Stimulated activated CD4-positive, alpha-beta T cell treated with anti-CD3 and anti-CD28 coated beads, Interleukin-15, amount 100 ng/mL, for 1 hour (primary cell): ENCODE data around the gene C9orf85.
"Not testable (repeated sequence)": the region's sequence is repeated elsewhere in the genome, so short reads cannot be mapped to it uniquely, and the experiment has no call there.

Experiments
- DNase-seq, 2 donors: peaks; one replicate each; pipeline ENCODE4 v3.0.0-alpha.2; 2020; ENCODE audit warnings: low read depth in 1 of 2, low spot score in 1 of 2

Gene C9orf85

DNA sequence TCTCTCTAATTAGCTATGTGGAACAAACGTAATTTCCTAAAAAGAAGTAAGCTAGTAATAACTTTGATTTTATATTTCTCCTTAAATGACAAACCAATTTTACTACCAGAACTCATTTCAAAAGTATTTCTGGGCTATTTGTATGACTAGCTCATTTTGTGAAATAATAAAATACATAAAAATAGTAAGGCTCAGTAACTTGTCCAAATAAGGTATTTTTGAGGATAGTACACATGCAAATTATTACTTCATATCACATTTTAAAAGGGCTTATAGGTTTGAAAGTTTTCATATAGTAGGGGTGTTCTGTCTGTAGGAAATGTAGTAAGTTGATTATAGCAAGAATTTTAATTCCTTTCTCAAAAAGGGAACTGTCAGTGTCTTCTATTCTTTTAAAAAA is 26.5 kb downstream of the C9orf85 start:
- DNase-seq, result no peak

DNA sequence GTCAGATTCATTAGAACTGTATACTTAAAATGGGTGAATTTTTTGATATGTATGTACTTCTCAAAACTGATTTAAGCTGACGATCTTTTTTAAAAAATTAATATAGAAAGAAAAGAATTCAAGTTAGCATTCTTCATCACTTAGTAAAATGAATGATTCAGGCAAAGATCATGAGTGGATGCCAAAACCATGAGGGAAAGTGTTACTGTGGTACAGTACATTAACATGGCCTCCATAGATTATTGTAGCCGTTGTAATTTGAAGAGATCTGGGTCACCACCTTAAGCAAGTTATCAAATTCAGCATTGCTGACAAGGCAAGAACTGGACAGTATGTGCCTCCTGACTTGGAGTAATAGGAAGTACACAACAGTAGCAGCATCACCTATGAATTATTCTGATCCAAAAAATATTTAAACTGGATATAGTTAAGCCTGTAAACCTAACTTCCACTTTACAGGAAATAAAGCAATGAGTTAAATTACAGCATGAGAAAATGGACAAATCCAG is 29.7 kb downstream of the C9orf85 start:
- no peak for DNase-seq

DNA sequence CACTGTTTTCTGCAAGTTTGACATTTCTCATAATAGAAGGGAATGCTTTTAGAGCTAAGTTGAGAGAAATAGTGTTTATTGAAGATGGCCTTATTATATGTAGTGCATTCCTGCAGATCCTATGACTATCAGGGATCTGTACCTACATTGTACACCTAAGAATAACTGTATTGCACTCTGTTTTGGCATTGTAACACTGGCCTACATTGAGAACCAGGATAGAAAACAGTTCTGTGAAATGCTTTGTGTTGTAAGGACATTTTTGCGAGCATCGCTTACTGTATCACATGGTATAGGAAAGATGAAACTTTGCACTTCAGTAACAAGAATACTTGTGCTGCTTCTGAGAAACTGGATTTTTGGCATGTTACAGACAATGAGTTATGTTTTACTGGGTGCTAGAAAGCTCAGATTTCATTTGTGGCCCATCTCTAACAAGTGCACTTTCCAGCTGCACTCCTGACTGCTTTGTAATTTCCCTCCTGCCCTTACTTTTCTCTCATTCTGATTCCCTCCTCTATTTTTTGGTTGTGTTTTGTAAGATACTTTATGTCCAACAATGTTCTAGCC is 30.6 kb downstream of the C9orf85 start:
- no peak for DNase-seq

DNA sequence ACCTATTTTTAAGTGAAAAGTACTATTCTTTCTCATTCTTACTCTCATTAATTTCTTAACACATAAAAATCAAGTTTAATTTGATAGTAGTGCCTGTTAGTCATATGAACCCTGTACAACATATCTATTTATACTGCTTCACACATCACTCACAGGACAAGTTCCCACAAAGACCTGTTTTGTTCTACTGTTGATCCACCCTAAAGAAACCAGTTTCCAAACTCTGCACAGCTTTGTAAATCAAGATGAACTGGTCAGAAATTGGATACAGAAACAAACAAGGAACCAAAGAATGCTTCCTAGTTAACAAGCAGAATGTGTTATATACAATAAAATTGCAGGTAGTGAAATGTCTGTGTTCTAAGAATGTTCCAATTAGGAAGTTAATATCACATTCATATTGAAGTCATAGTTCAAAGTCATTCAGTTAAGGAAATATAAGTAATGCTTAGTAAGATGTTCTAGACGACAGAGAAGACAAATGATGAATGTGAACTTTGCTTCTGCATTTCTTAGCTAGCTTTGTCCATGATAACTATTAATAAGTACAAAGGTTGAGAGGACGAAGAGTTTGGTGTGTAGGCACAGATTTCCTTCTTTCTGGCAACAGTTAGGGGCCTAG is 33.4 kb downstream of the C9orf85 start:
- DNase-seq, result no peak

DNA sequence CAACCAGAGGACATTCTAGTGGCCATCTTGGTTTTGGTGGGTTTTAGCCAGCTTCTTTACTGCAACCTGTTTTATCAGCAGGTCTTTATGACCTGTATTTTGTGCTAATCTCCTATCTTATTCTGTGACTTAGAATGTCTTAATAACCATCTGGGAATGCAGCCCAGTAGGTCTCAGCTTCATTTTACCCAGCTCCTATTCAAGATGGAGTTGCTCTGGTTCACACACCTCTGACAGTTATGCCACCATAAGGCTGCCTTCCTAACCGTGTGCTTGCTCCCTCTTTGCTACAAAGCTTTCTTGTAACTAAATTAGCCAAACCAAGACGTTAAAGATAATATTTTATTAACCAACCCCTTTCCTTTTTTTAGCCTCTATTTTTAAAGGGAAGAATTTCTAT is 43.2 kb downstream of the C9orf85 start:
- not testable (repeated sequence) for DNase-seq

DNA sequence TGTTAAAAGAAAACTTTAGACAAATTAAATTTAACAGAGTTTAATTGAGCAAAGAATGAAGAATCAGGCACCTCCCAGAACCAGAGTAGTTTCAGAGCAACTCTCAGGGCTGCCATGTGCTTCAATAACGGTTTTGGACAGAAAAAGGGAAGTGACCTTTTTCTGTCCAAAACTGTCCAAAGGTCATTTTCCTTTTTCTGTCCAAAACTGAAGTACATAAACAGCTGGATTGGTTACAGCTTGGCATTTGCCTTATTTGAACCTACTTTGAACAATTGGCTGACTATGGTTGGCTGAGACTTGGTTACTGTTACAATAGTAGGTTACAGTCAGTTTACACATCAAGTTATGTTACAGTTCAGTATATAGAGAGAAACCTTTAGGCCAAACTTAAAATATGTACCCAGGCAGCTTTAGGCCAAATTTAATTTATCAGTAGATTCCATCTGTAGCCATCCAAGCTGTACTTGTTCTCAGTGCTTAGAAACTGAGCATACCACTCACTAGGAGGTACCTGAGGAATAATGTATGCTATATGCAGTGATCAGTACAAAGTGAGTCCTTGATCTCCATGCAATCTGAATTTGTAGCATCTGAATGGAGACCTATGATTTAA is 44.0 kb downstream of the C9orf85 start:
- no peak for DNase-seq

DNA sequence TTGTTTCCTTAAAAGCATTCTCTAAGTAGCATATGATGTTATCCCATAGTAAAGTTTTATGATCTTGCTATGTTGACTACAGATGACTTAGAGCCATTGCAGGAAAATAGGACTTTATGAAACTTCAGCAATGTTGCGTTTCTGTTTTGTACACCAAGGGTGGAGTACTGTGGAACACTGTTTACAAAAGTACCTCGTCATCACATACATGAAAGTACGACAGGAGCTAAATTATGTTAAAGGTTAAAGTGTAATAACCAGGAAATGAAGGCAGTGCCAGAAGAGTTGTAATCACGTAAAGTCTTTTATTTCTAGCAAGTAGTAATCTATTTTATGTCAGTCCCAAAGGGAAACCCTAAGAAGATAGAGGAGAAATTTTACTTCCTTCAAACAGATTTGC is 50.9 kb downstream of the C9orf85 start:
- DNase-seq, result no peak

DNA sequence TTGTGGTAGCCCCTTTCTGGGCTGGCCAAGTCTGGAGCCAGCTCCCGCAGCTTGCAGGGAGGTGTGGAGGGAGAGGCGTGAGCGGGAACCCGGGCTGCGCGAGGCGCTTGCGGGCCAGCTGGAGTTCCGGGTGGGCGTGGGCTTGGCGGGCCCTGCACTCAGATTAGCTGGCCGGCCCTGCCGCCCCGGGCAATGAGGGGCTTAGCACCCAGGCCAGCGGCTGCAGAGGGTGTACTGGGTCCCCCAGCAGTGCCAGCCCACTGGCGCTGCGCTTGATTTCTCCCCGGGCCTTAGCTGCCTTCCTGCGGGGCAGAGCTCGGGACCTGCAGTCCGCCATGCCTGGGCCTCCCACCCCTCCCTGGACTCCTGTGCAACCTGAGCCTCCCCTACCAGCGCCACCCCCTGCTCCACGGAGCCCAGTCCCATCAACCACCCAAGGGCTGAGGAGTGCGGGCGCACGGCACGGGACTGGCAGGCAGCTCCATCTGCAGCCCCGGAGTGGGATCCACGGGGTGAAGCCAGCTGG is 52.1 kb downstream of the C9orf85 start:
- DNase-seq, result not testable (repeated sequence)

DNA sequence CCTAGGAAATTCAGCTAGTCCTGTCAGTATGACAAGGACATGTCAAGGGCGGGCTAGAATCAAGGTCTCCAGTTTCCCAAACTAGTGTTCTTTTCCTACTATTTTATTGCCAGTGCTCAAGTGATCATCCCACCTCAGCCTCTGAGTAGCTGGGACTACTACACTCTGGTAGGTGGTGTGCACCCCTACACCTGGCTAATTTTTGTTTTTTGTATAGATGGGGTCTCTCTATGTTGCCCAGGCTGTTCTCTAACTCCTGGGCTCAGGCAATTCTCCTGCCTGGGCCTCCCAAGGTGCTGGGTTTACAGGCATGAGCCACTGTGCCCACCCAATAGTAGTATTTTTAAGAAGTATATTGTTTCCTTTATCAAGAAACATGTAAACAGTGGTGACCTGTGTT is 54.0 kb downstream of the C9orf85 start:
- no peak for DNase-seq

DNA sequence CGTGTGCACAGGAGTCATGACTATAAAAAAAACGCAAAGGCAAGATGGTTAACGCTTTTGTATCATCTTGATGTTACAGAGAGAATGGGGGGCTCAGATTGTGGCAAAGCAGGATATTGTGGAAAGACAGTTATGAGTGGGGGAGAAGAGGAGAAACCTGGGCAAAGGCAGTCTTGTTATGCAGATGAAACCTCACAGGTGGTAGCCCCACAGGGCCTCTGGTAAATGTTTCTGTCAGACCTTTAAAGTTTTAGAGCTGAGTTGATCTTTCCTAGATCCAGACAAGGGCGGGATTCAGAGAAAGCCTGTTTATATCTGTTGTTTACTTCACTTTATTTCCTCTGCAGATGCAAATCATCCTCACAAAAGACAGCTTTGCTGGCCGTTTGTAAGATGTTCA is 55.2 kb downstream of the C9orf85 start:
- no peak for DNase-seq

DNA sequence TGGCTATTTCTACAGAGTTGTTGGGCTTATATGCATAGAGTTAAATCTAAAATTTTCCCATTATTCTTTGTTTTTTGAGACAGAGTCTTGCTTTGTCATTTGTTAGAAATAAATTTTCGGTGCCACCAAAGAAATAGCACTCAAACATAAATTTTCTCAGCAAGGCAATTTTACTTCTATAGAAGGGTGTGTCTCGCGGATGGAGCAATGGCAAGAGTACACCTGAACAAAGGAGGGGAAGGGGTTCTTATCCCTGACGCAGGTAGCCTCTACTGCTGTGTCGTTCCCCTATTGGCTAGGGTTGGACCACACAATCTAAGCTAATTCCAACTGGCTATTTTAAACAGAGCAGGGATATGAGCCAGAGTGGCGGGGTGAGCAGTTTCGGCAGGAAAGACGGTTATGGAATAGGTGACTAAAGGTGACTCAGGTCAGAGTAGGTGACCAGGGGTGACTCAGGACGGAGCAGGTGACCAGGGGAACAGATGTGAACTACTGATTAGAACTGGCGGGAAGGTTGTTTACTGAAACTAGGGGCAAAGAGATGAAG is 57.2 kb downstream of the C9orf85 start:
- DNase-seq, result no peak

DNA sequence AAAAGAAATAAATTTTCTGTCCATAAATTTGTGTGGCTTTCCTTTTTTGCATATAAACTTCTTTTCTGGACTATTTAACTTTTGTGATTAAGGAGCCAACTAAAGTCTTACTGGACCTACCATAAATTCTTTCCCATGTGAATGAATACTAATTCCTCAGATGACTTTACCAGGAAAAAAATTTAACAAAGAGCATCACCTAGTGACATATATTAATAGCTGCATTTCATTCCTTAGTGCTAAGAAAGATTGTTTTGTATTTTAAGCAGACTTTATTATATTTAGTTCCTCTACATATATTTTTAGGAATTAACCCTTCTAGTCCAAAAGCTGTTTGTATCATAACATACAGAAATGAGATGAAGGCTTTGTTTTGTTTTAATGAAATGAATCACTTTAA is 64.4 kb downstream of the C9orf85 start:
- no peak for DNase-seq

DNA sequence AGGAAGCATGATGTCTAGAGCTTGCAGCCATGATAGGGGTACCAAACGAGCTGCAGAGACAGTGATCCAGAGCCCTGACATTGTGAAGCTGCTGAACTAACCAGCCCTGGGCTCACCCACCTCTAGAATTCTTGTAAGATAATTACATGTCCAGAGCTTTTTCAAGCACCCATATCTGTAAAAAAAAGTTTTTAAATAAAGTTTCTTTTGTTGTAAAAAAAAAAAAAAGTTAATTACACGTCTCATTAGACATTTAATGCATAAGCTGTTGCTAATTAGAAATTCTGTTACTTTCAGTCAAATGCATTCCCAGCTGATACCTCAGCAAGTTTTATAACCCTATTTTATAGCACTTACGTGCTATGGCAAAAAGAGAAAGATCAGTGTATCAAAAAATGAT is 65.6 kb downstream of the C9orf85 start:
- no peak for DNase-seq

DNA sequence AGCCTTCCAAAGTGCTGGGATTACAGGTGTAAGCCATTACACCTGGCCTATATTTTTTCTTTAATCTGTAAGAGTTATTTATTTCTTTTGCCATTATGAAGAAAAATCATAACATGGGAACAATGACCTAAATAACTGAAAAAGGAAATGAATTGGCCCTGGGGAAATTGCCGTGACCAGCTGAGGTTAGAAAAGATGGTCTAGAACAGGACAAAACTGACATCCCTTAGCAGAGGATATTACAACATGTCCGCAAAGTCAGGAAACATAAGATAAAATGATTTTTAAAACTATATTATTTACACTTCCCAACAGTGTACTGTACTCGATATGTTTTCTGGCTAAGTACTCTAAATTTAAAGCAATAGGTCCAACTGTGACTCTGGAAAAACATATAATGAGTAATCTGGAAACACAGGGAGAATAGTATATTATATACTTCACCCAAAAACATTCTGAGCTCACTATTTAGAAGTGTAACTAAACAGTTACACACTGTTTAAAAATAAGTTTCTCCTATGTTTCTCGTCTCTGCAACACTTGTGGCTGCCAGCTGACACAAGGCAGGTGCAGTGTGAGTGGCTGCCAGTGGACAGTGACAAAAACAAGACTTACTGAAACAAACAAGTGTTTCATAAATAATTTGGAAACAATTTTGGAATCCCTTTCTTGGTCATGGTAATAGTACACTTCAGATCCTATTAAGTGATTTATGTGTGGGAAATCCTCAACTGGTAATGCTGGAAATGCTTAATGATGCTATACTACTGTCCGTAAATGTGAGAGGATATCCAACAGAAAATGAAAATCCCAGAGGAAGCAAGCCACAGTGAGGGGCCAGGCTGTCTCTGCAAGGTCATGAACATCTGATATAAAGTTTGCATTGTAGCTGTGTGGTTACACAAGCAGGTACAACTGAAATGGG is 69.1 kb downstream of the C9orf85 start:
- no peak for DNase-seq

DNA sequence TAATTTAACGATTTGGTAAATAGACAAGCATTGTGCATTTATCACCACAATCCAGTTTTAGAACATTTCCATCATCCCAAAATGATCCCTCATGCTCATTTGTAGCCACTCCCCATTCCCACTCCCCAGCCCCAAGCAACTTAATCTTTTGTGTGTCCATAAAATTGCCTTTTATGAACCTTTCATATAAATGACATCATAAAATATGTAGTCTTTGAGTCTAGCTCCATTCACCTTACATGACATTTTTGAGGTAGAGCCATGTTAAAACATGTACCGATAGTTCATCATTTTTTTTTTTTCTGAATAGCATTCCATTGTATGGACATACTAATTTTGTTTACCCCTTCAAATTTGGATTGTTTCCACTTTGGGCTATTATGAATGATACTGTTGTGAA is 70.5 kb downstream of the C9orf85 start:
- DNase-seq, result no peak

DNA sequence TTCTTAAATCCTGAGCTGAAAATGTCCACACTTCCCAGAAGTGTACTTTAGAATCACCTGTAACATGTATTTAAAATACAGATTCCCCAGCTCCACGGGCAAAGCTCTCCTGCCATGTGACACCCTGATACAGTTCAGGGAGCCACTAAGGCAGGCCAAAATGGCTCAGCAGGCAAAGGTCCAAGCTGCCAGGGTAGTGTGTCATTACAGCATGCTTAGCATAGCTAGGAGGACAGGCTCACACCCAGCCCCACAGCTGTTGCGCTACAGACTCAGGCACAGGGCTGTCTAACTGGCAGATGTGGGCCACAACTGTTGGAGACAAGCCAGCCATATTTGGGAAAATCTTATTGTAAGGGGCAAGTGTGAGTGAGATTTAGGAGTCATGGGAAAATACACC is 73.0 kb downstream of the C9orf85 start:
- no peak for DNase-seq

DNA sequence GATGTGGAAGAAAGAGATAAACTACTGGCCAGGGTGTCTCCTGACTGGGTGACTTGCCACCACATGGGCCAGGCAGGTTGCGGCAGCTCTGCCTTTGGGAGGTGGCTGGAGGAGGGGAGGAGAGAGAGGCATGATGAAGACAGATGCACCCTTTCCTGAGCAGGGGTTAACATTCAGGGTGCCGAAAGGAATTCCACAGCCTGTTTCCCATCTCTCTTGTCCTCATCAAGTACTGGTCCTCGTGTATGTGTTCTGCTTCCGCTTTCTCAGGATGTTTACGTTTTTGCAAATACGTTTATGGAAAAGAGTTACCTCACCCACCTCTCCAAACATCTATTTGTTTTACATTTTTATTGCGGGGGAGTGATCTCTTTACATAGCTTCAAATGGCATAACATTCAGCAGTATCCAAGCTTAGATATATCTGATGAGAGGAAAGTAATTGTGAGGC is 73.4 kb downstream of the C9orf85 start:
- DNase-seq, result no peak

DNA sequence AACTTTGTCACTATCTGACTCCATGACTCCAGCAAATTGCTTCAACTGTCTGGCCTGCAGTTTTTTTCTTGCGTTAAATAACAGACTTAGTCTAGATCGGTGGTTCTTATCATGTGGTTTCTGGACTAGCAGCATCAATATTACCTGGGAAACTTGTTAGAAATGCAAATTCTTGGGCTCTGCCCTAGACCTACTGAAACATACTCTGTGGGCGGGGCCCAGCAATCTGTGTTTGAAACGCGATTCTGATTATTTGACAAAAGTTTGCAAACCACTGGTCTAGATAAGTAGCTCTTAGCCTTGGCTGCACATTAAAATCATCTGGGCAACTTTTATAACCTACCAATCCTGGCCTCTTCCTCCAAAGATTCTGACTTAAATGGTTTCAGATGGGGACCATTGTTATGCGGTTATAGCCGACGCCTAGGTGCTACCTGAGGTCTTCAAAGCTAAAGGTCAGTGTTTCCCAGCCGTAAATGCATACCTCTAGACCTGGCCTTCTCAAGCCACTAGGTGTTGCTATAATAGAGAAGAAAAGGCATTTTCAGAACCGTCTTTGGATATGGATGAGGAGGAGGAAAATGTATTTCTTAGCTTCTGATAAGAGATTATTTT is 74.0 kb downstream of the C9orf85 start:
- no peak for DNase-seq

DNA sequence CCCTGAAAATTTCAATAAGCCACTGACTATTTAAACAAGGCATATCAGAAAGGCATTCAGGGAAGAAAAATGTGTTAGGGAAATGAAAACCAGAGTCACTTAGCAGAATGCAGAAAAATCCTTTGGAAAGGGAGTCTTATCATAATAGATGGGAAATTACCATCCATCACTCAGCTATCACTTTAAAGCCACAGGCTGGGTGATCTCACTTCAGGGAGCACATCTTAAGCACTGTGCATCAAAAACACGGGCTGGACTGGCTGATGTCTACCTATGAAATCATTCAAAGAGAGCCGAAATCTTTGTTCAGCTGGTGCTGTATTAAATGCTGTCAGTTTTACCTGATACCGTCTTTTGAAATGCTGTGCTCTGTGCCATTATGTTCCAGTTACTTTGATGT is 75.5 kb downstream of the C9orf85 start:
- no peak for DNase-seq

DNA sequence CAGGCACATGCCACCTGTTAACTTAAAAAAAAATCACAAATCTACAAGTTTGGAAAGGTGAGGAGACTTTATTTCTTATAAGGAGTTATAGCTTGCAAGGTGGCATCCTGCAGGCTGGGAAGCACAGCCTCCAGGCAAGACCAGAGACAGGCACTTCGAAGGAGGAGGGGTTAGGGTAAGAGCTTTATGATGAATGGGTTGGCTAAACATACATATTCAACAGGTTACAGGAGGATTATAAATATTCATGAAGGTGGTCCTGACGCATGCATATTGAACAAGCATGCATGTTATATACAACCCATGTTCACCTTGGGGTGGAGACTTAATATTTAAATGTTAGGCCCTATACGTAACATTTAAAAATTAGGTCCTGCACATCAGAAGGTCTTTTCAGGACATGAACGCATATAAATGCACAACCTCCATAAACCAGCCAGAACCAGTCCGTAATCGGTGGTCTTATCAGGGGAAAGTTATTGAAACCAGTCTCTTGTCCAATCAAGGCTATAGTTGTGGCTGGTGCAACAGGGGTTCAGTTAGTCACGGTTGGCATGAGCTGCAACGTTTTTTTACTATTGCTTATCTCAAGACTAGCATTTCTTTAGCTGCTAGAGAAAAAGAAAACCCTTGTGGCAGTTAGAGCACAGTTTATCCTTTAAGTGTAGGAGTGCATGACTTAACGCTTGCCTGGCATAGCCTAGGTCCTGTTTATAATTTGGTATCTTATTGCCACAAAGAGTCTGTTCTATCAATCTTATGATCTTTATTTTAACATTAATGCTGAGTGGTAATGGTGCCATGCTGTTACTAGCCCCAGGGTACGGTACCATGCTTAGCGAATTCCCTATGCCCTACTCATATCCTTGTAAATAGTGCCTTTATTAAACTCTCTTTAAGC is 76.3 kb downstream of the C9orf85 start:
- DNase-seq, result no peak
